DMS114 treated with DMSO at 0.1 percent for 48 hours (cell line): Measurements from ENCODE around the gene RANGAP1.
A peak's percentile ranks its signal among the peaks of the same experiment; 100 is the strongest.

ENCODE experiments used
- DNase-seq: peaks from one replicate; lab custom pipeline; 2025; ENCODE audit not compliant: unreplicated experiment; lab: John Stamatoyannopoulos, UW

The RANGAP1 gene, protein sequence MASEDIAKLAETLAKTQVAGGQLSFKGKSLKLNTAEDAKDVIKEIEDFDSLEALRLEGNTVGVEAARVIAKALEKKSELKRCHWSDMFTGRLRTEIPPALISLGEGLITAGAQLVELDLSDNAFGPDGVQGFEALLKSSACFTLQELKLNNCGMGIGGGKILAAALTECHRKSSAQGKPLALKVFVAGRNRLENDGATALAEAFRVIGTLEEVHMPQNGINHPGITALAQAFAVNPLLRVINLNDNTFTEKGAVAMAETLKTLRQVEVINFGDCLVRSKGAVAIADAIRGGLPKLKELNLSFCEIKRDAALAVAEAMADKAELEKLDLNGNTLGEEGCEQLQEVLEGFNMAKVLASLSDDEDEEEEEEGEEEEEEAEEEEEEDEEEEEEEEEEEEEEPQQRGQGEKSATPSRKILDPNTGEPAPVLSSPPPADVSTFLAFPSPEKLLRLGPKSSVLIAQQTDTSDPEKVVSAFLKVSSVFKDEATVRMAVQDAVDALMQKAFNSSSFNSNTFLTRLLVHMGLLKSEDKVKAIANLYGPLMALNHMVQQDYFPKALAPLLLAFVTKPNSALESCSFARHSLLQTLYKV

DNA sequence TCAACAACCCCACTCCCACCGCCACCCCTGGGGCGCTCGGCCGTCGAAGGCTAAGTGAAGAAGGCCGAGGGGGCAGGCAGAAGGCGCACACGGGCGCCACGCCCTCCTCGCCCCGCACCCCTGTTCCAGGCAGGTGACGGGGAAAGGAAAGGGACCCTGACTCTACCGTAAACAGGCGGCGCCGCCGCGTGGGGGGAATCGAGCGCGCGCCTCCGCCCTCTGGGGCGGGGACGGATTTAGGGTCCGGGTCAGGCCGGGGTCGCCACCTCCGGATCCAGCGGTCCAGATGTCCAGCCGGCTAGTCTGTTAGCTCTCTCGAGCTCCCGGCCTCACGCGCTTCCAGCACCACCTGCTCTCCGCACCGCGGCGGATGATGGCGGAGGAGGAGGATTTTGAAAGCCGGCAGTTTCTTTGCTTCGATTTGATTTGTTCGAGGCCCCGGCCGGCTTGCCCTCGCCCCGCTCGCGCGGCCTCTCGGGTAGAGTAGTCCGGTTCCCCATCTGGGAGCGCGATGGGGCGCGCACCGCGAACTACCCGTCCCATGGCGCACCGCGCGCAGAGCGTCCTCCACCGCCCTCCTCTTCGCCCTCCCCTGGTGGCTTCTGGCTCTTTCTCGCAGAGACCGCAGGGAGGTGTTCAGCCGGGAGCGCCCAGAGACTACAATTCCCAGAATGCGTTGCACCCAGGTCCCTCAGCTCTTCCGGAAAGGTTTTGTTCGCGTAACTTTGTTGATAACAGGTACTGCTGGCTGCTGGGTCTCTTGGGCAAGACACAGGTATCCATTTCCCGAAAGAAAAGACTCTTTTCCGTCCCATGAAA, at the start of gene RANGAP1:
Gene RANGAP1, minus strand, starts transcription at position 368 of the 819 bp plus-strand sequence. CDS start 5,143 bp downstream, outside the sequence.
- DNase-seq = peak; percentile 97

DNA sequence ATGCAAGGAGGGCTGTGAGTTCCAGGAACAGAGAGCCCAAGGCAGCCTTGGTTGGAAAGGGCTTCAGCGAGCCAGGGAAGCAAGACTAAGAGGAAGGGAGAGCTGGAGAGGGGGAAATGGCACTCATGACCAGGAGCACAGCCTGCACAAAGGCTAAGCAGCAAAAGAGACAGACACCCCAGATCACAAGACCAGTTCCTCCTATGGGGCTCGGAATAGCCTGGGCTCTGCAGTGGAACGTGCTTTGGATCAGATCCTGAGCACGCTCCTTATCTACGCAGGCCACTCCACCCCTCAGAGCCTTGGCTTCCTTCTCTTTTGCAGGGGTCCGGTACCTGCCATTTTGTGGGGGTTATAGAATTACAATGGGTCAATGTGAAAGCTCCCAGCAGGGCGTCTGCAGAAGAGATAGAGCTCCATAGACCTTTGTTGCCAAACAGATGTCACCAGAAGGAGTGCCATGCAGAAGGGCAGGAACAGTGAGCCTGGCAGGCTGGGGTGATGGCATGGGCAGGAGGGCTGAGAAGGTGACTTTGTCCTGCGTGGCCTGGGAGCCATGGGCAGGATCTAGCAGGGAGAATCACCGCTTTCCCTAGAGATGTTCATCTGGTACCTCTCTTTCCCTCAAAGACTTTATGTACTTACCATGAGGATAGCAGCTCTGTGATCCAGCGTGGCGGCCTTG, 49.1 kb upstream of the RANGAP1 start:
- no peak for DNase-seq

DNA sequence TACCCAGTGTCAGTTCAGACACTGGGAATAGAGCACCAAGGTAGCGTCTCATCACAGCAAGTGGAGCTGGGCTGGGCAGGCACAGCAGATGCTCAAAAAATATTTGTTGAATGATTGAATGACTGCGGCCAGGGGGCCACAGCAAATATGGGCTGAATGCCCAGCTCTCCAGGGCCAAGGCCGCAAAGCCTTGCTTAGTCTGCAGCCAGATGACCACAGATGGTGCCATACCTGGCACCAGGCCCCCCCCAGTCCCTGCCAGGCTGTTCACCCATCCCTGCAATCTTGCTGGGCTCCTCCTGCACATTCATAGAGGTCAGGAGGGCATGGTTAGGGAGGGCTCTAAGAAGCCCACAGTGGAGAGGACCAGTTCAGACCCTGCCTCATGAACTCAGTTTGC, 48.2 kb upstream of the RANGAP1 start:
- no peak for DNase-seq

DNA sequence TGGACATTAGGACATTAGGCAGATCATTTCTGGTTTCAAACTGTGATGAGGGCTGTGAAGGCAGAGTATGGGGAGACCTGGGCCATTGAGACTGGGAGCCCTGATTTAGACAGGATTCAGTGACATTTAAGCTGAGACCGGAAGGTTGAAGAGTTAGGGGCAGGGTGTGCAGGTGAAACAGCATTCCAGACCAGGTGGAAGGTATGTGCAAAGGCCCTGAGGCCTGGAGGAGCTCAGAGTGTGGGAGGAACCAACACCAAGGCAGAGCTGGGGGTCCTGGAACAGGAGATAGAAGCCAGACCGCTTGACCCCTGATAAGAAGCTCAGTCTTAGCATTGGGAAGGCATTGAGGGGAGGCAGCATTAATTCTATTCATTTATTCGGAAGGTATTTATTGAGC, 47.8 kb upstream of the RANGAP1 start:
- DNase-seq = no peak

DNA sequence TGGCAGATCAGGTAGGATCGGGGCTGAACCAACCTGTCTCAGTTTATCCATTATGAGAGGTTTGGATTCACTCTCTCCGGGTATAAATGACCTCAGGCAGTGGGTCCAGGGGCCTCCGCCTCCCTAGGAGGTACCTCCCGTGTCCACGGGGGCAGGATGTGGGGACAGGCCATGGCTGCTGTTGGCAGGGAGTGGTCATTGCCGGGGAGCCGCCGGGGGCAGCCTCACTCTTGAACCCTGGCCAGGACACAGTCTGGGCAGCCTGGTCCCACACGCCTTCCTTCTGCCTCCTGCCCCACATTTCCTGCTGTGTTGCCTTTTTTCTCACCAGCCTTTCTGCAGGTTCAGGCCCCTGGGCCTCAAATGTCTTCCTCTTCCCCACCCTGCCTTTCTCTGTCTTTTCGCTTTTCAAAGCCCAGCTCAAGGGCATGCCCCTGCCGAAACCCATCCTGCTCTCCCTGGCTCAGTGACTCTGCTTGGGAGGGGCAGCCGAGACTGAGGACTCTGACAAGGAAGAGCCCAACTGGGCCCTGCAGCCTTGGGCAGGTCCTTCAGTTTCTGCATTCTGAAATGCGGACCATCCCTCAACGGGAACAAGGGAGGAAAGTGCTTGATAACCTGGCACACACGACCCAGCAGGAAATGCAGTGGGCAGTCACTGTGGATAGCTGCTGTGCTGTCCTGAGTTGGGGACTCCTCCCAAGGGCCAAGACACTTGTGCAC, 46.4 kb upstream of the RANGAP1 start:
- no peak for DNase-seq

DNA sequence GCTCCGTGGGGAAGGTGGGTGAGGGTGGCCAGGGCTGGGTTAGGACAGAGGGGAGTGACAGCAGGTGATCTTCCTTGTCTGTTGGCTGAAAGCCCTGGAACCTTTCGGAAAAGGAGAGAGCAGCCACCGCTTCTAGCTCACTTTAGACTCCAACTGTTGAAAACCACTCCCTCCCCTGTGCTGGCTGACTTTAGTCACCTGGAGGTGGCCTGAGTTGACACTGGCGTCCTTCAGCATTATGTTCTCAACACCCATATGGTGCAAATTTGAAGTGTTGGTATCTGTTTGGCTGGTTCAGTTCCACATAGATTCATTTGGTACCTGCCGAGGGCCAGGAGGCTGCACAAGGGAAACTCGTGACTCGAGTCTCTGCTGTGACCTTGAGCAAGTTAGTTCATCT, 44.2 kb upstream of the RANGAP1 start:
- DNase-seq = no peak

DNA sequence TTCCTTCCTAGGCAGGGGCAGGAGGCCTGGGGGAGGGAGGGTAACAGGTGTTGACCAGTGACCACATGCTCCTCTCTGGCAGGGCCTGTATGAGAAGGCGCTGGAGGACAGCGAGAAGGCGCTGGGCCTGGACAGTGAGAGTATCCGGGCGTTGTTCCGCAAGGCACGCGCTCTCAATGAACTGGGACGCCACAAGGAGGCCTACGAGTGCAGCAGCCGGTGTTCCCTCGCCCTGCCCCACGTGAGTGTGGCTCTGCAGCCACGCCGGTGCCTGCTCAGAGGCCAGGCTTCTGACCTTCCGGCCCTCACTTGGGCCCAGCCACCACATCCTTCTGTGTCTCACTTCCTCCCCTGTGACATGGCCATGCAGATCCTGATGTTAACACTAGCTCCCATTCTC, 41.1 kb upstream of the RANGAP1 start:
- no peak for DNase-seq

DNA sequence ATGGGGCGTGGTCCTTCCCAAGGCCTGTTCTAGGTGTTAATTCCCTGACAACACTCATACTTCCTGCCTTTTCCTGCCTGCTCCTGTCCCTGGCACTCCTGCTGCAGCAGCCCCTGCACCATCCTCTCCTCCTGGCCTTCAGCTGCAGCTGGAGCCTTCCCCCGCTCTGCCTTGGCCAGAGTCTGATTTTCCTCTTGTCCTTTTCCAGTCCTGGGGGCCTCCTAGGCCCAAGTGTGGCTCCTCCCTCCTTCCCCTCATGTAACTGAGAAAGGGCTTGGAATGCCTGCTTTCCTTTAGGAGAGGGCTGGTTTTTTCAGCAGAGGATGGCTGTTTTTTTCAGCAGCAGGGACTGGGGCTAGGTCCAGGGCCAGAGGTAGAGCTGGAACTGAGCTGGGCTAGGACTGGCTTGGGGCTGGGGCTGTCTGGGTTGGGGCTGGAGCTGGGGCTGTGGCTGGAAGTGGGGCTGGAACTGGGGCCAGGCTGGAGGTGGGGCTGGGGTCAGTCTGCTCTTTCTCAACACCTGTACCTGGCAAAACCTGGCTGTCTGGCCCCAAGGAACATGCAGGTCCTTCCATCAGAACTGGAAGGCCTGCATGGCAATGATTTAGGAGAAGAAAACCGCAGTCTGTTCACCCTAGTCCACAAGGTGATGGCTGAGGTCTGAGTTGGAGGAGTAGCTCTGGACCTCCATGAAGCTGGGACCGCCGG, 39.0 kb upstream of the RANGAP1 start:
- DNase-seq = no peak

DNA sequence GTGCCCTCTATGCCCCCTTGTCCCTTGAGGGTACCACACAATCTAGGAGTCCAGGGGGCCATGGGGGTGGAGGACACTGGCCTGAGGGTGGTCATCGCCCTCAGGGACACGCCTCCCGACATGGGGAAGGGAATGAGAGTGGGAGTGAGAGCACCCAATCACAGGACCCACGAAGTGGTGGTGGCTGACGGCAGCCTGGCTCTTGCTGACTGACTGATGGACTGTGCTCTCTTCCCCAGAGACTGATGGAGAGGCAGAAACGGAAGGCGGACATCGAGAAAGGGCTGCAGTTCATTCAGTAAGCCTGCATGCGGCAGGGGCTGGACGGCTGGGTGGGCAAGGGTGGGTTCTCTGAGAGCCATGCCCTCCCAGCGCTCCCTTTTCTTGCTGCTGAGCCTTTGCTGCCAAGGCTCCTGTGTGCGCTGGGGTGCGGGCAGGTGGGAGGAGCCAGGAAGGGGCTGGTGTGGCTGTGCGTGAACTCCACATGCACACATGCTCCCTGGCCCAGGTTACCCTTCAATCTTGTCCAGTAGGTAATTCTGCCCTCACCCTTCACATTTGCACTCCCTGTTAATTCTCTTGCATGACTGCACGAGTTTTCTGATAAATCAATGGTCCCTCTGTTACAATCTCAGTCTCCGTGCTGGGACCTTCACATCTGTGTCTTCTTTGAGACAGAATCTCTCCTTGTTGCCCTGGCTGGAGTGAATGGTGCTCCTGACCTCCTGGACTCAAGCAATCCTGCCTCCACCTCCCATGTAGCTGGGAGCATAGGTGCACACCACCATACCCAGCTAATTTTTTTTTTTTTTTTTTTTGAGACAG, 34.6 kb upstream of the RANGAP1 start:
- no peak for DNase-seq

DNA sequence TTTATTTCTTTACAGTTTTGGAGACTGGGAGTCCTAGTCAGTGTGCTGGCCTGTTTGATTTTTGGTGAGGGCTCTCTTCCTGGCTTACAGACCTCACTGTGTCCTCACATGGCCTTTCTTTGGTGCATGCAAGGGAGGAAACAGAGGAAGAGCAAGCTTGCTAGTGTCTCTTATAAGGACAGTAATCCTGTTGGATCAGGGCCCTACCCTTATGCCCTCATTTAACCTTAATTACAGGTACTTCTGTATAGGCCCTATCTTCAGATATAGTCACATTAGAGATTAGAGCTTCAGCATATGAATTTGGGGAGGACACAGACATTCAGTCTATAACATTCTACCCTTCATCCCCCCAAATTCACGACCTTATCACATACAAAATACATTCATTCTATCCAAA, 29.6 kb upstream of the RANGAP1 start:
- DNase-seq = no peak

DNA sequence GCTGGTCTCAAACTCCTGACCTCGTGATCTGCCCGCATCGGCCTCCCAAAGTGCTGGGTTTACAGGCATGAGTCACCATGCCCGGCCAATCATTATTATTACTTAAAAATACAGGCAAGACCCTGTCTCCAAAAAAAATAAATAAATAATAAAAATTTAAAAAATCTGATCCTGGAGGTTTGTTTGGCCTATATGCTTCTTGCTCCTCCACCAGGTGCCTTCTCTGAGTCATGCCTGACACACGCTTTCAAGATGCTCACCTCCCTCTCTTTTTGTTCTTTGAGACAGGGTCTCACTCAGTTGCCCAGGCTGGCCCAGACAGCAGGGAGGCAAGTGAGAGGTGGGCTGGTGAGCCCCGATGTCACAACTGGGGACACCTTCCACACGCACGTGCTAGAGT, 28.8 kb upstream of the RANGAP1 start:
- DNase-seq = no peak

DNA sequence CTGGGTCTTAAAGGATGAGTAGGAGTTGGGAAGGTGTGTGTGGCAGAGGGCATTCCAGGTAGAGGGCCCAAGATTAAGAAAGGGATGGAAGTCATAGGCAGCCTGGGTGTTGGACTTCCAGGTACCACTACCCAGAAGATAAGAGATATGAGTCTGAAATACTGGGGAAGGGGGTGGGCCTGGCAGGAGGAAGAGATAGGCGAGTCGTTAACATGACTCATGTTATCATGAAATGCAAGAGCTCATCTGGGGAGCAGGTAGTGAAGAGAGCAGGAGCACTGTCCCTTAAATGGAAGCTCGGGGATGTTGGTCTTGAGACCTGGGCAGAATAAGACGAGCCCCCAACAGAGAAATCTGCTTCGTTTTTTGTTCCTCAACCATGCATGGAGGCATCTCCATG, 25.5 kb upstream of the RANGAP1 start:
- DNase-seq = no peak

DNA sequence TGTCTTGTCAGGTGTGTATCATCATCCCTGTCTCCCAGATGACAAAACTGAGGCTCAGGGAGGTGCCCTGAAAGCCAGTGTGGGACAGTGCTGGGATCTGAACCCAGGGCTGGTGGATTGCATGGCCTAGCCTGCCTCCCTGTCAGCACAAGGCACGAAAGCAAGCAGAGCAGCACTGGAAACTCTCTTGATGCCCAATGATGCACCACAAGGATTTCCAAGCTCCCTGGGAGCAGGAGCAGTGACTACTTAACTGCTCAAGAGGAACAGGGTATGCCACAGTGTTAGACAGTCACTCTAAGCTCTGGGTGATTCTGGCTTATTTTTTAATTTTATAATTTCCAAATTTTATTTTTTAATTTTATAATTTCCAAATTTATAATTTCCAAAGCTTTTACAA, 24.3 kb upstream of the RANGAP1 start:
- no peak for DNase-seq

DNA sequence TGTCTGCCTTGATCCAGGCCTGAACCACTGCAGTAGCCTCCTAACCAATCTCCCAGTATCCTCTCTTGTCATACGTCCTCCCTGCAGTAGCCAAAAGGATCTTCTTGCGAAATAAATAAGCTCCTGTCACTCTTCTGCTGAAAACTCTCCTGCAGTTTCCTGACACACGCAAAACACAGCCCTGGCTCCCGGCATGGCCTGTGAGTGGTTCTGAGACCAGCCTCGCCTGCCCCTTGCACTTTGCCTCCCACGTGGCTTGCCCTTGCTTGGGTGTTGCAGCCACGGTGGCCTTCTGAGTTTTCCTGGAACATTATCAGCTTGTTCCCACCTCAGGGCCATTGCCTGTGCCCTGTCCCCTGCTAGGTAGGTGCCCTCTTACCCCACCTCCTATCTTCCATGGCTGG, 22.6 kb upstream of the RANGAP1 start:
- DNase-seq = no peak

DNA sequence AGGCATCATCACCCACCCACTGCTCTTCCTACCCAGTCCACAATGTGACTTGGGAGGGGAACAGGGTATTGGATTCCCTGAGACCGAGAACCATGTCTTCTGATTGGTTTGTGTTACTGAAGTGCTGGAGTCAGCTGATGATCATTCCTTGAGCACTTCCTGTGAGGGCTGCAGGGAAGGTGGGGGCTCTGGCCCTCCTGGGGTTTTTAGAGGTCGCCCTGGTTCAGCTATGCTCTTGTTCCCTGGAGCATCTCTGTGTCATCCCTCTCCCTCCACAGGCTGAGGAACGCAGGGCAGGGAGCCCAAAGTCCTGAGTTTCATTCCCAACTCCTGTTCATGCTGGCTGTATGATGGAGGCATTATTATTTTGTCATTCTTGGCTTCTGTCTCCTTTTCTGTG, 22.1 kb upstream of the RANGAP1 start:
- DNase-seq = no peak

DNA sequence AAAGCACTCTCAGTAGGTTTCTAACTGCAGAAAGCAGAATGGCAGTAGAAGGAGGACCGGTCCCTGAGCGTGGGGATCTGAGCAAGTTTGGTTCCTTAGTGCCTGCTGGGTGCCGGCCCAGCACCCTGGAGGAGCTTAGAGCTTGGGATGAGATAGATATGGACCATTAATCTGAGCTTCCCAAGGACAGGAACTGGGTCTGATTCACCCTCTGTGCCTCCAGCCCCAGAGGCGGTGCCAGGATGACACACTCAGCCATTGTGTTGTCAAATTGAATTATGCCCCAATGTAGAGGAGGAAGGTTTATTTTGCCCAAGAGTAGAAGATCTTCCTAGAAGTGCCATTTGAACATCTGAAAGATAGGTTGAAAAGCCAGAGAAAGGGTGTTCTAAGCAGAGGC, 19.7 kb upstream of the RANGAP1 start:
- no peak for DNase-seq

DNA sequence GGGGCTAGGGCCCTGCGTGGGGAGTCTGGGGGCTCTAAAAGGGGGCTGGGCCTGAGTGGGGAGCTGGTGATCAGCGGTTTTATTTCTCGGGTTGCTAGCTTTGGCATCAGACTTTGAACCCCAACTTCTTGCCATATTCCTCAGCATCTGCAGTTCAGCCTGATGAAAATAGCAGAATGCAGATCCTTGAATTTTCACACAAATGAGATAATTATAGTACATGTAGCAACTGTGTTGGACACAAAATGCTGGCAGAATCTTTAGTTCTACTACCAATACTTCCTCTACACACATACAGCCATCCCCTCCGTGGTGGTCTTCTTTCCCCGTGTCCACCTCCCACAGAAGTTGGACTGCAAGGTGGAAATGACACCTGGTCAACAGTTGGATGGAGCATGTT, 16.8 kb upstream of the RANGAP1 start:
- DNase-seq = no peak

DNA sequence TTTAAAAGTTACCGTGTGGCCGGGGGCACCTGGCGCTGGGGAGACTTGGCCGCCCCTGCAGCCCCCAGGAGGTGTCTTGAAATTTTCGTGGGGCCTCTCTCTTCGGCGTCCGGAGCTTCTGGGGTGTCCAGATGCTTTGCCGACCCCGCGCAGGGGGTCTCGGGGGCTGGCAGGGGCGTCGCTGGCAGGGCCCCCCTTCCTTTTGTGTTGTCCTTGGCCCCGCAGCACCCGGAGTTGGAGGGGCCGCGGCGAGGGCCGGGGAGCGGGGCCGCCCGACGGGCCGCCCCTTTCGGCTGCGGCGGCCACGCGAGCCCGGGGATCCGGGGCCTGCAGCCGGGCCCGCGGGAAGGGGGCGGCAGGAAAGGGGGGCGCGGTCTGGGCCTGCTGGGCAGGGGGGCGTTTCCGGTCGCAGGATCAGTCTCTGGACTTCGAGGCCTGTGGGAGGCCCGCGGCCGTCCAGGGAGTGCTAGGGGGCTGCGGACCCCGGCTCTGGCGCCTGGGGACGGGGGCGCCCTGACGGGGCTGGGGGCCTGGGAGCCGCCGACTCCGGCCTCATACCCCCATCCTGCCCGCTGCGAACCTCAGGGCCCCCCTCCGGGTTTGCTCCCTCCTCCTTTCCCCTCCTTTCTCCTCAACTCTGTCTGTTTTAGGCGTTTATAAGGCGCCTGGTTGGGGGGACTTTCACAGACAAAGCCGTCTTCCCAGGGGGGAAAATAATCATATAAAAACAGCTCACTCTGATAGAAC, 16.2 kb upstream of the RANGAP1 start:
- DNase-seq = no peak
